ENCODE data around the gene MAP7. TPM values are rescaled to one million over a fixed set of nuclear protein-coding genes. Genes with fewer than 3 reads are reported as not detected.
A peak's percentile ranks its signal among the peaks of the same experiment; 100 is the strongest.

Gene MAP7
- total RNA-seq, 2 donors from 2014 or later = 35.1 to 45.2 TPM

- Histone ChIP-seq H3K4me3 (no peak overlapping the region), H3K27ac (no peak overlapping the region), H3K4me1 (replicated peaks) (no peaks in the 10 kb centered on the region), H3K9me3 (no peaks in the 10 kb centered on the region), H3K27me3 (replicated peaks; ENCODE audit: insufficient read depth) (no peaks in the 10 kb centered on the region), H3K36me3 (no peaks in the 10 kb centered on the region)
- DNase-seq (ENCODE audit: low spot score) = no peak
- intact Hi-C loops (cut with DNase I) = no loop called here
- TF ChIP-seq POLR2AphosphoS5 (IDR thresholded peaks at IDR 0.05) = no peak
- TF ChIP-seq, protein P1, sequence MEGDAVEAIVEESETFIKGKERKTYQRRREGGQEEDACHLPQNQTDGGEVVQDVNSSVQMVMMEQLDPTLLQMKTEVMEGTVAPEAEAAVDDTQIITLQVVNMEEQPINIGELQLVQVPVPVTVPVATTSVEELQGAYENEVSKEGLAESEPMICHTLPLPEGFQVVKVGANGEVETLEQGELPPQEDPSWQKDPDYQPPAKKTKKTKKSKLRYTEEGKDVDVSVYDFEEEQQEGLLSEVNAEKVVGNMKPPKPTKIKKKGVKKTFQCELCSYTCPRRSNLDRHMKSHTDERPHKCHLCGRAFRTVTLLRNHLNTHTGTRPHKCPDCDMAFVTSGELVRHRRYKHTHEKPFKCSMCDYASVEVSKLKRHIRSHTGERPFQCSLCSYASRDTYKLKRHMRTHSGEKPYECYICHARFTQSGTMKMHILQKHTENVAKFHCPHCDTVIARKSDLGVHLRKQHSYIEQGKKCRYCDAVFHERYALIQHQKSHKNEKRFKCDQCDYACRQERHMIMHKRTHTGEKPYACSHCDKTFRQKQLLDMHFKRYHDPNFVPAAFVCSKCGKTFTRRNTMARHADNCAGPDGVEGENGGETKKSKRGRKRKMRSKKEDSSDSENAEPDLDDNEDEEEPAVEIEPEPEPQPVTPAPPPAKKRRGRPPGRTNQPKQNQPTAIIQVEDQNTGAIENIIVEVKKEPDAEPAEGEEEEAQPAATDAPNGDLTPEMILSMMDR (IDR thresholded peaks at IDR 0.05) = no peak
- TF ChIP-seq POLR2A (IDR thresholded peaks at IDR 0.05) = no peak
- 55% methylated on average over 1 of the region's 1 CpG for WGBS
These were observed 21.7 kb downstream of the MAP7 start for GRCh38 chr6:136528477-136528876.

- TF ChIP-seq, protein P1 (IDR thresholded peaks at IDR 0.05) = no peak
- TF ChIP-seq POLR2A (IDR thresholded peaks at IDR 0.05) (no peak), POLR2AphosphoS5 (IDR thresholded peaks at IDR 0.05) (no peak)
- no peak for DNase-seq (ENCODE audit: low spot score)
- Histone ChIP-seq H3K27ac (no peak overlapping the region), H3K27me3 (replicated peaks; ENCODE audit: insufficient read depth) (no peaks in the 10 kb centered on the region), H3K9me3 (no peaks in the 10 kb centered on the region), H3K36me3 (no peaks in the 10 kb centered on the region), H3K4me1 (replicated peaks) (no peaks in the 10 kb centered on the region), H3K4me3 (no peak overlapping the region)
- intact Hi-C loops (cut with DNase I) = no loop called here
- WGBS = 78% methylated on average over 6 of the region's 6 CpGs
These were observed 22.4 kb downstream of the MAP7 start for GRCh38 chr6:136527831-136528230.

DNA sequence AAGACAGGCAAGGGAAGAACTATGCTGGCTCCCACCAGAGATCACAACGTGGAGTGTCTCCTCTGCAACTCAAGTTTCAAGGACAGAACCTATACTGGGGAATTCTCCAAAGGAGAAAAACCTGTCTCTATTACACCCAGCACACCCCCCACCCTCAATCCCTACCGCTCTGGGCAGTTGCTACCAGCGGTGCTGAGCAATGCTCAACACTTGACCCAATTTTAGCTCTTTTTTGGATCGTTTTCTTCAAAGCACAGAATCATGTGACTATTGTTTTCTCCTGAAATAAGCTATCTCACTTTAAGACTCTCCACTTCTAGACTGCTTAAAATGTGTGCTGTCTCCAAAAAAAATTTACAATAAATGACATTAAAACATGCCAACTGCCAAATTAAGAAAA, 23.3 kb downstream of the MAP7 start:
- H3K27ac ChIP-seq = no peak overlapping the region
- H3K36me3 ChIP-seq = no peaks in the 10 kb centered on the region
- H3K4me3 ChIP-seq = no peak overlapping the region
- H3K27me3 ChIP-seq (replicated peaks; ENCODE audit: insufficient read depth) = no peaks in the 10 kb centered on the region
- no peak for DNase-seq (ENCODE audit: low spot score)
- intact Hi-C loops (cut with DNase I) = no loop called here
- TF ChIP-seq POLR2AphosphoS5 (IDR thresholded peaks at IDR 0.05) = no peak
- TF ChIP-seq POLR2A (IDR thresholded peaks at IDR 0.05) = no peak
- TF ChIP-seq, protein P1 (IDR thresholded peaks at IDR 0.05) = no peak
- 48% methylated on average over 4 of the region's 4 CpGs for WGBS
- no peaks in the 10 kb centered on the region for H3K4me1 ChIP-seq (replicated peaks)
- no peaks in the 10 kb centered on the region for H3K9me3 ChIP-seq

- Histone ChIP-seq H3K9me3 (no peaks in the 10 kb centered on the region), H3K4me1 (replicated peaks) (no peaks in the 10 kb centered on the region), H3K27ac (no peak overlapping the region), H3K27me3 (replicated peaks; ENCODE audit: insufficient read depth) (no peaks in the 10 kb centered on the region), H3K4me3 (no peak overlapping the region), H3K36me3 (no peaks in the 10 kb centered on the region)
- no peak for TF ChIP-seq POLR2AphosphoS5 (IDR thresholded peaks at IDR 0.05)
- no peak for TF ChIP-seq POLR2A (IDR thresholded peaks at IDR 0.05)
- TF ChIP-seq, protein P1 (IDR thresholded peaks at IDR 0.05) = peak in 2 of 4 experiments; percentile 30 to 40
- intact Hi-C loops (cut with DNase I) = no loop called here
- DNase-seq (ENCODE audit: low spot score) = peak; percentile 27
- 29% methylated on average over 16 of the region's 16 CpGs for WGBS
These were observed 23.9 kb downstream of the MAP7 start for GRCh38 chr6:136526196-136526930.

DNA sequence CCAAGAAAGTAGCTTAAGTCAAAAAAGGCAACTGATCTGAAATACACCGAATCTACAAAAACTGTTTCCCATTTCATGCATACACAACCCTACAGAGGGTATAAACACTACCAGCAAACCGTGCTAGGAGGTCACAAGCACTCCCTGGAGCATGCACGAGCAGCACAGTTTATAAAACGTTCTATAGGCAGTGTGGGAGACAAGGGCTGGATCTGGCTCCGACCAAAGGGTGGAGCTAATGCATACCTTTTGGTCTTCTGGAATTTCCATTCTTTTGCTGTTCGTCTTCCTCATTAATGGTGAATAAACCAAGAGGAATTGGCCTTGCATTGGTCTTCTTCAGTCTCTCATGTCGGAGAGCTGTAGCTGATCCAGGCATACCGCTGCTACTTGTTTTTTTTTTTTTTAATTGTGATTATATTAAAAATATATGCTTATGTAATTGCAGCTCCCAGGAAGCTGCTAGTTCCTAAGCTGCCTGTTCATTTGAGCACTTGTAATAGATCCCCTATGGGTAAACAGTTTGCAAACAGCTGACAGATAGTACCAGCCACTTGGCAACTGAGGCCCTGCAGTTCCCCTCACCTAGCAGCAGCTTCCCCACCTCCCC, 24.5 kb downstream of the MAP7 start:
- intact Hi-C loops (cut with DNase I) = no loop called here
- DNase-seq (ENCODE audit: low spot score) = no peak
- WGBS = 52% methylated on average over 8 of the region's 8 CpGs
- Histone ChIP-seq H3K4me1 (replicated peaks) (no peaks in the 10 kb centered on the region), H3K27me3 (replicated peaks; ENCODE audit: insufficient read depth) (no peaks in the 10 kb centered on the region), H3K4me3 (no peak overlapping the region), H3K9me3 (no peaks in the 10 kb centered on the region), H3K36me3 (no peaks in the 10 kb centered on the region), H3K27ac (no peak overlapping the region)
- TF ChIP-seq POLR2A (IDR thresholded peaks at IDR 0.05) (no peak), POLR2AphosphoS5 (IDR thresholded peaks at IDR 0.05) (no peak)
- TF ChIP-seq, protein P1 (IDR thresholded peaks at IDR 0.05) = no peak
